ENCODE results near the gene RDH12.

DNA sequence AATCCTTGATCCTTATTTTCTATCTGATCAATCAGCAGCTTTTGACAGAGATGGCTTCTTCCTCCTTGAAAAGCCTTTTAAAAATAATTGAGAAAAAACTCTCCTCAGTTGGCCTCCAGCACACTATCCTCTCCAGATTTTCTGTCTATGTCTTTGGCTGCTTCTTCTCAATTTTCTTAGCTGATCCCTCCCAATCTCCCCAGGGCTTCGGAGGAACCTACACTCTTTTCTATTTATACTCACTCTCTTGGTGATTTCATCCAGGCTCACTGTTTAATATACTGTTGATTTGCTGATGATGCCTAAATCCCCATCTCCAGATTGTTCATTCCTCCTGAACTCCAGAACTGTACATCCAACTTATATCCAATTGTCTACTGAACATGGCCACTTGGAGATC lies 54.8 kb downstream of the RDH12 start:
- TF ChIP-seq, protein P1, sequence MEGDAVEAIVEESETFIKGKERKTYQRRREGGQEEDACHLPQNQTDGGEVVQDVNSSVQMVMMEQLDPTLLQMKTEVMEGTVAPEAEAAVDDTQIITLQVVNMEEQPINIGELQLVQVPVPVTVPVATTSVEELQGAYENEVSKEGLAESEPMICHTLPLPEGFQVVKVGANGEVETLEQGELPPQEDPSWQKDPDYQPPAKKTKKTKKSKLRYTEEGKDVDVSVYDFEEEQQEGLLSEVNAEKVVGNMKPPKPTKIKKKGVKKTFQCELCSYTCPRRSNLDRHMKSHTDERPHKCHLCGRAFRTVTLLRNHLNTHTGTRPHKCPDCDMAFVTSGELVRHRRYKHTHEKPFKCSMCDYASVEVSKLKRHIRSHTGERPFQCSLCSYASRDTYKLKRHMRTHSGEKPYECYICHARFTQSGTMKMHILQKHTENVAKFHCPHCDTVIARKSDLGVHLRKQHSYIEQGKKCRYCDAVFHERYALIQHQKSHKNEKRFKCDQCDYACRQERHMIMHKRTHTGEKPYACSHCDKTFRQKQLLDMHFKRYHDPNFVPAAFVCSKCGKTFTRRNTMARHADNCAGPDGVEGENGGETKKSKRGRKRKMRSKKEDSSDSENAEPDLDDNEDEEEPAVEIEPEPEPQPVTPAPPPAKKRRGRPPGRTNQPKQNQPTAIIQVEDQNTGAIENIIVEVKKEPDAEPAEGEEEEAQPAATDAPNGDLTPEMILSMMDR (IDR thresholded peaks at IDR 0.05) = no peak
- TF ChIP-seq EZH2phosphoT487 (IDR thresholded peaks at IDR 0.05) = no peak
- TF ChIP-seq EZH2 (IDR thresholded peaks at IDR 0.05) = no peak

Measured in neural progenitor cell (in vitro differentiated cells).